ENCODE measurements around the gene DNER. TPM values are rescaled to one million over a fixed set of nuclear protein-coding genes. Genes with fewer than 3 reads are reported as not detected.

The DNER gene
- total RNA-seq, 3 donors from 2014 or later: 1.3 to 2.6 (median 1.6) TPM

DNA sequence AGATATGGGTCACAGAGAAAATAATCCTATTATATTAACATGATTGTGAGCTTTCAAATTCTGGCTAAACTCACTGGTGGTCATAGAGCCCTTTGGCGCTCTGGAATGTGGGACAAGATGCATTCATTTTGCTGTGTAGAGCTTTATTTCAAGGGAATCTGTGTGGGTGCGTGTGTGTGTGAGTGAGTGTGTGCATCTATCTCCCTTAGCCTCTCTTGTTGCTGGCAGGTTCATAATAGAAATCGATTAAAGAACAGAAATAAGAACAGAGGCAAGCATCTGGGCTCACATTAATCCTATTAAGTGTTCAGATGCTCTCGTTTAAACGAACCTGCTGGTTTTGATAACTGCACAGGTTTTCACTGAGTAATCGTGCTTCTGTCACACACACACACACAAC lies 287.9 kb downstream of the DNER start:
- Histone ChIP-seq H3K27me3 (no peaks in the 10 kb centered on the region), H3K4me3 (no peak overlapping the region), H3K36me3 (no peaks in the 10 kb centered on the region), H3K4me1 (no peaks in the 10 kb centered on the region), H3K9me3 (no peaks in the 10 kb centered on the region), H3K27ac (no peak overlapping the region)
- TF ChIP-seq POLR2AphosphoS5 (IDR thresholded peaks at IDR 0.05) (no peak), POLR2A (IDR thresholded peaks at IDR 0.05) (no peak)
- TF ChIP-seq, protein P1, sequence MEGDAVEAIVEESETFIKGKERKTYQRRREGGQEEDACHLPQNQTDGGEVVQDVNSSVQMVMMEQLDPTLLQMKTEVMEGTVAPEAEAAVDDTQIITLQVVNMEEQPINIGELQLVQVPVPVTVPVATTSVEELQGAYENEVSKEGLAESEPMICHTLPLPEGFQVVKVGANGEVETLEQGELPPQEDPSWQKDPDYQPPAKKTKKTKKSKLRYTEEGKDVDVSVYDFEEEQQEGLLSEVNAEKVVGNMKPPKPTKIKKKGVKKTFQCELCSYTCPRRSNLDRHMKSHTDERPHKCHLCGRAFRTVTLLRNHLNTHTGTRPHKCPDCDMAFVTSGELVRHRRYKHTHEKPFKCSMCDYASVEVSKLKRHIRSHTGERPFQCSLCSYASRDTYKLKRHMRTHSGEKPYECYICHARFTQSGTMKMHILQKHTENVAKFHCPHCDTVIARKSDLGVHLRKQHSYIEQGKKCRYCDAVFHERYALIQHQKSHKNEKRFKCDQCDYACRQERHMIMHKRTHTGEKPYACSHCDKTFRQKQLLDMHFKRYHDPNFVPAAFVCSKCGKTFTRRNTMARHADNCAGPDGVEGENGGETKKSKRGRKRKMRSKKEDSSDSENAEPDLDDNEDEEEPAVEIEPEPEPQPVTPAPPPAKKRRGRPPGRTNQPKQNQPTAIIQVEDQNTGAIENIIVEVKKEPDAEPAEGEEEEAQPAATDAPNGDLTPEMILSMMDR (IDR thresholded peaks at IDR 0.05): no peak
- no peak for DNase-seq (ENCODE audit: low spot score in 2 of 2)
- intact Hi-C loops (cut with DNase I; ENCODE audit: low total_unique reads): no loop called here

DNA sequence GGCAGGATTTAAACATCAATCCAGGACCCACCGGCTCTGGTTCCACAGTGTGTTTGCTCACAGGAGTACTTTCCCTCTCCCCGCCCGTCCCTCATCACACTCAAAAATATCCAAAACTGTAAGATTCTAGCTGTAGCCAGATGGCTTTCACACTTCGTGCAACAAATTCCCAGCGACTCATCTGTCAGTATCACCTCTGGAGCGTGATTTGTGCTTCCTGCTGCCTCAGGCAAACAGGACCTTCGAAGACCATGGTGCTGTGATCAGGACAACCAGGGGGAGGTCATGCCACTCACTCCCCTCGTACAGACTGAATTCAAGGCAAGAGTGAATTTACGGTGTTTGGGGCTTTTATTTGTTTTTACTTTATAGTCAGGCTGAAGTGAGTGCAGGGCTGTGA lies 288.8 kb downstream of the DNER start:
- H3K36me3 ChIP-seq: no peaks in the 10 kb centered on the region
- no peaks in the 10 kb centered on the region for H3K27me3 ChIP-seq
- H3K4me3 ChIP-seq: no peak overlapping the region
- intact Hi-C loops (cut with DNase I; ENCODE audit: low total_unique reads): no loop called here
- no peaks in the 10 kb centered on the region for H3K9me3 ChIP-seq
- TF ChIP-seq POLR2AphosphoS5 (IDR thresholded peaks at IDR 0.05): no peak
- no peak for TF ChIP-seq POLR2A (IDR thresholded peaks at IDR 0.05)
- TF ChIP-seq, protein P1 (IDR thresholded peaks at IDR 0.05): no peak
- DNase-seq (ENCODE audit: low spot score in 2 of 2): no peak
- H3K4me1 ChIP-seq: no peaks in the 10 kb centered on the region
- no peak overlapping the region for H3K27ac ChIP-seq

DNA sequence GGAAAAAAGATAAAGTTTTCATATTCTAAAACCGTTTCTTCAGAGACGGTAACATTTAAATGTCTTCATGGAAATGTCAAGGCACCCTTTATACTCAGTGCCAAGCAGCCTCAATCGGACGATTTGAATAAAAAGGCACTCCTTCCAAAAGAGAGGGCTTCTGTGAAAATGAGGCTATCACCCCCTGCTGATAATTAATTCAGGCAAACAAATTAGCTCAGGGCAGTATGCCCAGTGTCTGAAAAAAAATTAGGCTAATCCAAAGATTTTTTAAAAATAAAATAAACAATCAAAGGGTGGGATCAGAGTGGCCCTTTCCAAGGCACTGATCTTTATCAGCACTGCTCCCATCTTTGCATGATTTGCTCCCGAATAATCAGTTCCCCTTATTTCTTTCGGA lies 292.3 kb downstream of the DNER start:
- intact Hi-C loops (cut with DNase I; ENCODE audit: low total_unique reads): no loop called here
- no peaks in the 10 kb centered on the region for H3K4me1 ChIP-seq
- no peak overlapping the region for H3K27ac ChIP-seq
- H3K36me3 ChIP-seq: no peaks in the 10 kb centered on the region
- TF ChIP-seq POLR2A (IDR thresholded peaks at IDR 0.05): no peak
- TF ChIP-seq, protein P1 (IDR thresholded peaks at IDR 0.05): no peak
- TF ChIP-seq POLR2AphosphoS5 (IDR thresholded peaks at IDR 0.05): no peak
- no peaks in the 10 kb centered on the region for H3K27me3 ChIP-seq
- no peak overlapping the region for H3K4me3 ChIP-seq
- no peaks in the 10 kb centered on the region for H3K9me3 ChIP-seq
- no peak for DNase-seq (ENCODE audit: low spot score in 2 of 2)

DNA sequence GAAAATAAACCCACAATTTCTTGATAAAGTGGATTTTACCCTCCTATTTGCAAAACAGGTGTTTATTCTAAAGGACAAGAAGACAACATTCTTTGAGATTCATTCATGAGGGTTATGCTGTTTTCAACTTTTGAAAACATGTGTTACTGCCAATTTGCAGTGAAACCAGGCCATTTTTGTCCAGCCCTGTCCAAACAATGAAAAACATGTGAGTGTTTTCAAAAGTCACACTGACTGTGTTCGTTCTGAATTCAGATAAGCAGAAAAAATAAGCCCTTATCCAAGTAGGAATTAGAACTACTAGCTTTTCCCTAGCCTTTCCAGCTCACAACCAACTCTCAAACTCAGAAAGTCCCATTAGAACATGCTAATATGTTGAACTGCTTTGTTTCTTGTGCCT lies 295.2 kb downstream of the DNER start:
- DNase-seq (ENCODE audit: low spot score in 2 of 2): no peak
- H3K4me3 ChIP-seq: no peak overlapping the region
- H3K27me3 ChIP-seq: no peaks in the 10 kb centered on the region
- no peak for TF ChIP-seq POLR2A (IDR thresholded peaks at IDR 0.05)
- TF ChIP-seq, protein P1 (IDR thresholded peaks at IDR 0.05): no peak
- no peak for TF ChIP-seq POLR2AphosphoS5 (IDR thresholded peaks at IDR 0.05)
- no peaks in the 10 kb centered on the region for H3K4me1 ChIP-seq
- peak overlapping the region; percentile 34 to 48 for H3K27ac ChIP-seq
- H3K9me3 ChIP-seq: no peaks in the 10 kb centered on the region
- intact Hi-C loops (cut with DNase I; ENCODE audit: low total_unique reads): no loop called here
- no peaks in the 10 kb centered on the region for H3K36me3 ChIP-seq

DNA sequence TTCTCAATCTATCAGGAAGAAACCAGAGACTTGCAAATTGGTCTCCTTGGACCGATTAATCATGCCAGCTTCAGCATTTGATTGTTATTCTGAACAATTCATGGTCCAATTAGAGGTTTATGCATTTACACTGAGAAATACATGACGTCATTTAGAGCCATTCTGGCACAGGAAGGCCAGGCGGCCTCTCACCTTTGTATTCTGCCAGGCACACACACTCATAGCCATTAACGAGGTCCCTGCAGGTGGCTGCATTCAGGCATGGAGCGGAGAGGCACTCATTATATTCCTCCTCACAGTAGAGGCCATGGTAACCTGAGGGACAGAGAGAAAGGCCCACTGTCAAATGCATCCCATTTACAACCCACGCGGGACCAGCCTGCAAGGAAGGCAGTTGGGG lies 296.4 kb downstream of the DNER start:
- Histone ChIP-seq H3K4me3 (no peak overlapping the region), H3K27ac (peak overlapping the region; percentile 18 to 55), H3K36me3 (no peaks in the 10 kb centered on the region), H3K4me1 (no peaks in the 10 kb centered on the region), H3K9me3 (no peaks in the 10 kb centered on the region), H3K27me3 (no peaks in the 10 kb centered on the region)
- DNase-seq (ENCODE audit: low spot score in 2 of 2): no peak
- intact Hi-C loops (cut with DNase I; ENCODE audit: low total_unique reads): no loop called here
- TF ChIP-seq POLR2A (IDR thresholded peaks at IDR 0.05) (no peak), POLR2AphosphoS5 (IDR thresholded peaks at IDR 0.05) (no peak)
- TF ChIP-seq, protein P1 (IDR thresholded peaks at IDR 0.05): no peak

All from breast epithelium (tissue), 4 donors.